ENCODE data around the gene KCNK13. TPM values are rescaled to one million over a fixed set of nuclear protein-coding genes. Genes with fewer than 3 reads are reported as not detected.

KCNK13 gene
- total and polyA plus RNA-seq, 2 of the 13 experiments (the other 11 are each of a cell fraction or from before 2014, with no cell fraction given): 0.08 to 0.29 TPM

DNA sequence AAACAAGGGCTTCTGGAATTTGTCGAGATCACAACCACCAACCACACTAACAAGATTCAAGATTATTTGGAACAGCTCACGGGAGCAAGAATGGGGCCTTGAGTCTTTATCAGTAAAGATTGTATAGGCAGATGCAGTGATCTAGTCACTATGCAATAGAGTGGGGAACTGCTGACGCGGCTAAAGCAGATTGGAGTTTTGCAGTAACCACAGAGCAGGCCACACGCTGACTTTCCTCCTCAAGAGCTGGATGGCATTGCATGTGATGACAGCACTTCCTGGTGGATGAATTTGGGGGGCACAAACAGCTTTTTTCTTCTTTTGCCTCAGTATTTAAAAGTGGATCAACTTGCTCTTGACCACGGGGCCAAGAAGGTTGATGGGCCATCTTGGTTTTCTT, 46.0 kb downstream of the KCNK13 start:
- Histone ChIP-seq H3K4me1 (ENCODE audit: insufficient read depth, low read length) (no peaks in the 10 kb centered on the region), H2AFZ (ENCODE audit: low read length) (no peak overlapping the region), H3K36me3 (replicated peaks in 1 of 2; ENCODE audit: control insufficient read depth in 1 of 2, insufficient read depth in 2 of 2, low read length in 2 of 2) (no peaks in the 10 kb centered on the region), H3K9me3 (ENCODE audit: low read length) (no peaks in the 10 kb centered on the region), H3K27ac (ENCODE audit: extremely low read length, insufficient read depth, low read length) (no peak overlapping the region), H3K27me3 (ENCODE audit: control insufficient read depth in 1 of 2, insufficient read depth in 2 of 2, low read length in 2 of 2) (0 out of 5 replicates have a peak, but pooled peaks cover 0 to 4% of the 10 kb centered on the region in 2 experiments), H3K9ac (ENCODE audit: insufficient read depth, low read depth, low read length) (no peak overlapping the region), H3K4me3 (replicated peaks in 1 of 3; ENCODE audit: insufficient read depth in 1 of 3, low read depth in 2 of 3, low read length in 3 of 3) (no peak overlapping the region), H4K20me1 (ENCODE audit: insufficient read depth, low read length) (no peaks in the 10 kb centered on the region), H3K79me2 (ENCODE audit: insufficient read depth, low read length) (no peaks in the 10 kb centered on the region), H3K4me2 (ENCODE audit: low read depth, low read length) (no peak overlapping the region)
- in situ Hi-C loops (cut with HindIII; ENCODE audit: extremely low pct_ligation_motif_present, low pct_unique_long_range_greater_than_20kb): no loop called here
- TF ChIP-seq ZNF75D (CRISPR knock-in tag; IDR thresholded peaks at IDR 0.05; ENCODE audit: borderline replicate concordance) (no peak), ZNF781 (CRISPR knock-in tag; IDR thresholded peaks at IDR 0.05; ENCODE audit: borderline replicate concordance, not compliant biosample characterization) (no peak), MXI1 (IDR thresholded peaks at IDR 0.05; ENCODE audit: borderline replicate concordance, low read depth, low read length) (no peak), ZNF772 (CRISPR knock-in tag; IDR thresholded peaks at IDR 0.05) (no peak), NKX3-1 (CRISPR knock-in tag; IDR thresholded peaks at IDR 0.05) (no peak), MAFK (conservative IDR thresholded peaks at IDR 0.05 in 1 of 2, IDR thresholded peaks at IDR 0.05 in 1 of 2; ENCODE audit: low read length in 2 of 2) (peak; percentile 86 to 94), MAFF (IDR thresholded peaks at IDR 0.05; ENCODE audit: low read depth, low read length) (peak; percentile 83)
- no peak for ATAC-seq
- BruUV-seq (replicated peaks): no TSS peak
- FAIRE-seq: no peak
- POLR2A ChIA-PET: no interaction called here
- intact Hi-C loops (cut with micrococcal nuclease; ENCODE audit: unreplicated experiment): no loop called here
- WGBS (ENCODE audit: low lambda C conversion rate): 49% methylated on average over 5 of the region's 6 CpGs
- CTCF ChIA-PET (ENCODE audit: low intra/inter-chr PET ratio, low total read pairs): no interaction called here
- no peak for DNase-seq (ENCODE audit: low spot score)

DNA sequence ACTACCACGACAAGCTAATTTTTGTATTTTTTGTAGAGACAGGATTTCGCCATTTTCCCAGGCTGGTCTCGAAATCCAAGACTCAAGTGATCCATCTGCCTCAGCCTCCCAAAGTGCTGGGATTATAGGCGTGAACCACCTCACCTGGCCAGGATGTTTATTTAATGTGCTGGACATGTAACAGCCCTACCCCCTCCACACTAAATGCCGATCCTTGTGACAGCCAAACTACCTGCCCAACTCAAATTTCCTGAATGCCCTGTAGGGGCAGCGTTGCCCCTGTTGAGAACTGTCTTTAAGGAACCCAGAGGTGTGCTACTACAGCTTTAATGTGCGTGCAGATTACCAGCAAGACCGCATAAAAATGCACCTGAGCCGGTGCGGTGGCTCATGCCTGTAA, 48.1 kb downstream of the KCNK13 start:
- H3K4me3 ChIP-seq (replicated peaks in 1 of 3; ENCODE audit: insufficient read depth in 1 of 3, low read depth in 2 of 3, low read length in 3 of 3): no peak overlapping the region
- WGBS (ENCODE audit: low lambda C conversion rate): 53% methylated on average over 10 of the region's 10 CpGs
- no peak for FAIRE-seq
- ChIA-PET POLR2A (no interaction called here), CTCF (ENCODE audit: low intra/inter-chr PET ratio, low total read pairs) (no interaction called here)
- H2AFZ ChIP-seq (ENCODE audit: low read length): no peak overlapping the region
- in situ Hi-C loops (cut with HindIII; ENCODE audit: extremely low pct_ligation_motif_present, low pct_unique_long_range_greater_than_20kb) (no loop called here), intact Hi-C loops (cut with micrococcal nuclease; ENCODE audit: unreplicated experiment) (loop anchor here (5.0 kb wide), 1 partner anchor 127 kb away; no protein-coding TSS in a partner anchor)
- no peak overlapping the region for H3K27ac ChIP-seq (ENCODE audit: extremely low read length, insufficient read depth, low read length)
- peak; percentile 13 for DNase-seq (ENCODE audit: low spot score)
- no TSS peak for BruUV-seq (replicated peaks)
- H3K9ac ChIP-seq (ENCODE audit: insufficient read depth, low read depth, low read length): no peak overlapping the region
- H3K27me3 ChIP-seq (ENCODE audit: control insufficient read depth in 1 of 2, insufficient read depth in 2 of 2, low read length in 2 of 2): peaks cover 0 to 12% of the 10 kb centered on the region in 2 experiments; a peak in 1 of 5 replicates
- no peaks in the 10 kb centered on the region for H3K79me2 ChIP-seq (ENCODE audit: insufficient read depth, low read length)
- ATAC-seq: peak; percentile 57; the same call in 2 of the 3 replicates
- no peaks in the 10 kb centered on the region for H4K20me1 ChIP-seq (ENCODE audit: insufficient read depth, low read length)
- H3K4me1 ChIP-seq (ENCODE audit: insufficient read depth, low read length): no peaks in the 10 kb centered on the region
- TF ChIP-seq NR1H2 (CRISPR knock-in tag; IDR thresholded peaks at IDR 0.05; ENCODE audit: borderline replicate concordance, low read depth) (no peak), CTCF (CRISPR knock-in tag; IDR thresholded peaks at IDR 0.05) (0 out of 2 replicates have a peak, but pooled peaks have one; percentile 8)
- H3K36me3 ChIP-seq (replicated peaks in 1 of 2; ENCODE audit: control insufficient read depth in 1 of 2, insufficient read depth in 2 of 2, low read length in 2 of 2): no peaks in the 10 kb centered on the region
- no peaks in the 10 kb centered on the region for H3K9me3 ChIP-seq (ENCODE audit: low read length)
- H3K4me2 ChIP-seq (ENCODE audit: low read depth, low read length): no peak overlapping the region

Measured in HepG2 (cell line).